A549 (cell line): ENCODE data around the gene RPLP2.

Source experiments
- CEBPB ChIP-seq, 2 experiments: fragments of >200 bp in 1 of 2; sonication (Bioruptor Twin) in 1 of 2; formaldehyde crosslinking in 1 of 2; IDR thresholded peaks; 2 replicates each; pipeline ENCODE4 v1.6.1; 2012 to 2016
- EP300 ChIP-seq, 2 experiments: fragments of >200 bp; sonication (Bioruptor Twin); formaldehyde crosslinking; IDR thresholded peaks; 2 replicates in 1 of 2; 3 replicates in 1 of 2; pipeline ENCODE4 v1.6.1; 2016 to 2017
- ESRRA ChIP-seq: fragments of 150-350 bp; IDR thresholded peaks from 2 replicates; pipeline ENCODE4 v1.6.1; 2014; ENCODE audit warnings: mild to moderate bottlenecking, low read length, borderline replicate concordance
- POLR2A ChIP-seq: IDR thresholded peaks from 2 replicates; pipeline ENCODE4 v1.6.1; 2012; ENCODE audit warnings: mild to moderate bottlenecking, low read length
- POLR2AphosphoS2 ChIP-seq: conservative IDR thresholded peaks from 2 replicates; pipeline ENCODE4 v1.6.1; 2012; ENCODE audit warnings: low read length, improper control_type of control experiment, inconsistent platforms
- RCOR1 ChIP-seq: fragments of 150-350 bp; IDR thresholded peaks from 2 replicates; pipeline ENCODE4 v1.6.1; 2014; ENCODE audit warnings: antibody characterized with exemption, low read length, low read depth
- SMC3 ChIP-seq: fragments of >200 bp; sonication (Bioruptor Twin); formaldehyde crosslinking; IDR thresholded peaks from 3 replicates; pipeline ENCODE4 v1.6.1; 2018; ENCODE audit warnings: inconsistent platforms
- TF ChIP-seq, protein P1 (sequence below): fragments of >200 bp; sonication (Bioruptor Twin); formaldehyde crosslinking; IDR thresholded peaks from 3 replicates; pipeline ENCODE4 v1.5.1; 2016
- TF ChIP-seq, protein P2 (sequence below): fragments of 150-350 bp; IDR thresholded peaks from 2 replicates; pipeline ENCODE4 v1.6.1; 2014; ENCODE audit warnings: low read depth, mild to moderate bottlenecking, low read length
- TF ChIP-seq, protein P3 (sequence below): fragments of >200 bp; sonication (Bioruptor Twin); formaldehyde crosslinking; IDR thresholded peaks from 3 replicates; pipeline ENCODE4 v1.6.1; 2016
- TF ChIP-seq, protein P4 (sequence below): fragments of >200 bp; sonication (Bioruptor Twin); formaldehyde crosslinking; IDR thresholded peaks from 2 replicates; pipeline ENCODE4 v1.6.1; 2016

DNA sequence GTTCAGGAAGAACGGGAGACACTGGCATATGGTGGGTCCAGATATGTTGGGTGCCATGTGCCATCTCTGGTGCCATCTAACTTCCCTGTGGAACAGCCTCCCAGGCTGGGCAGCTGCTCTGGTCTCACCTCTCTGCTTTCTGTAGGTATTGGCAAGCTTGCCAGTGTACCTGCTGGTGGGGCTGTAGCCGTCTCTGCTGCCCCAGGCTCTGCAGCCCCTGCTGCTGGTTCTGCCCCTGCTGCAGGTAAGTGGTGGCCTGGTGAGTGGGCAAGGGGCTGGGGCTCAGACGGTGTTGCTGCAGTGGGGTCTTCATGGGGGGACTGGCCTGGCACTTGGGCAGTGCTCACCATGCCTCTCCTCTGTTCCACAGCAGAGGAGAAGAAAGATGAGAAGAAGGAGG lies 2.6 kb downstream of the RPLP2 start:
- TF ChIP-seq, protein P1, sequence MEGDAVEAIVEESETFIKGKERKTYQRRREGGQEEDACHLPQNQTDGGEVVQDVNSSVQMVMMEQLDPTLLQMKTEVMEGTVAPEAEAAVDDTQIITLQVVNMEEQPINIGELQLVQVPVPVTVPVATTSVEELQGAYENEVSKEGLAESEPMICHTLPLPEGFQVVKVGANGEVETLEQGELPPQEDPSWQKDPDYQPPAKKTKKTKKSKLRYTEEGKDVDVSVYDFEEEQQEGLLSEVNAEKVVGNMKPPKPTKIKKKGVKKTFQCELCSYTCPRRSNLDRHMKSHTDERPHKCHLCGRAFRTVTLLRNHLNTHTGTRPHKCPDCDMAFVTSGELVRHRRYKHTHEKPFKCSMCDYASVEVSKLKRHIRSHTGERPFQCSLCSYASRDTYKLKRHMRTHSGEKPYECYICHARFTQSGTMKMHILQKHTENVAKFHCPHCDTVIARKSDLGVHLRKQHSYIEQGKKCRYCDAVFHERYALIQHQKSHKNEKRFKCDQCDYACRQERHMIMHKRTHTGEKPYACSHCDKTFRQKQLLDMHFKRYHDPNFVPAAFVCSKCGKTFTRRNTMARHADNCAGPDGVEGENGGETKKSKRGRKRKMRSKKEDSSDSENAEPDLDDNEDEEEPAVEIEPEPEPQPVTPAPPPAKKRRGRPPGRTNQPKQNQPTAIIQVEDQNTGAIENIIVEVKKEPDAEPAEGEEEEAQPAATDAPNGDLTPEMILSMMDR: no peak
- TF ChIP-seq, protein P2, sequence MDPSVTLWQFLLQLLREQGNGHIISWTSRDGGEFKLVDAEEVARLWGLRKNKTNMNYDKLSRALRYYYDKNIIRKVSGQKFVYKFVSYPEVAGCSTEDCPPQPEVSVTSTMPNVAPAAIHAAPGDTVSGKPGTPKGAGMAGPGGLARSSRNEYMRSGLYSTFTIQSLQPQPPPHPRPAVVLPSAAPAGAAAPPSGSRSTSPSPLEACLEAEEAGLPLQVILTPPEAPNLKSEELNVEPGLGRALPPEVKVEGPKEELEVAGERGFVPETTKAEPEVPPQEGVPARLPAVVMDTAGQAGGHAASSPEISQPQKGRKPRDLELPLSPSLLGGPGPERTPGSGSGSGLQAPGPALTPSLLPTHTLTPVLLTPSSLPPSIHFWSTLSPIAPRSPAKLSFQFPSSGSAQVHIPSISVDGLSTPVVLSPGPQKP: no peak
- TF ChIP-seq, protein P3, sequence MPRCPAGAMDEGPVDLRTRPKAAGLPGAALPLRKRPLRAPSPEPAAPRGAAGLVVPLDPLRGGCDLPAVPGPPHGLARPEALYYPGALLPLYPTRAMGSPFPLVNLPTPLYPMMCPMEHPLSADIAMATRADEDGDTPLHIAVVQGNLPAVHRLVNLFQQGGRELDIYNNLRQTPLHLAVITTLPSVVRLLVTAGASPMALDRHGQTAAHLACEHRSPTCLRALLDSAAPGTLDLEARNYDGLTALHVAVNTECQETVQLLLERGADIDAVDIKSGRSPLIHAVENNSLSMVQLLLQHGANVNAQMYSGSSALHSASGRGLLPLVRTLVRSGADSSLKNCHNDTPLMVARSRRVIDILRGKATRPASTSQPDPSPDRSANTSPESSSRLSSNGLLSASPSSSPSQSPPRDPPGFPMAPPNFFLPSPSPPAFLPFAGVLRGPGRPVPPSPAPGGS: no peak
- TF ChIP-seq ESRRA: no peak
- TF ChIP-seq CEBPB (IDR thresholded peaks at IDR 0.05): no peak
- no peak for TF ChIP-seq EP300 (IDR thresholded peaks at IDR 0.05)
- no peak for TF ChIP-seq SMC3
- TF ChIP-seq RCOR1: no peak
- no peak for TF ChIP-seq POLR2AphosphoS2
- no peak for TF ChIP-seq POLR2A
- TF ChIP-seq, protein P4, sequence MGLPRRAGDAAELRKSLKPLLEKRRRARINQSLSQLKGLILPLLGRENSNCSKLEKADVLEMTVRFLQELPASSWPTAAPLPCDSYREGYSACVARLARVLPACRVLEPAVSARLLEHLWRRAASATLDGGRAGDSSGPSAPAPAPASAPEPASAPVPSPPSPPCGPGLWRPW: no peak
